GM18505 (cell line): ENCODE results near the gene TRRAP.
"Not testable (repeated sequence)": the region's sequence is repeated elsewhere in the genome, so short reads cannot be mapped to it uniquely, and the experiment has no call there.

Experiments
- ATAC-seq: cut with Tn5 transposase; IDR thresholded peaks from one replicate; pipeline ENCODE4 v1.9.1; 2021; ENCODE audit not compliant: unreplicated experiment
- POLR2A ChIP-seq: IDR thresholded peaks from 4 replicates; pipeline ENCODE4 v1.6.1; 2011; ENCODE audit warnings: borderline replicate concordance; ENCODE audit not compliant: insufficient read depth, insufficient read length; ENCODE audit errors: extremely low read depth

Gene TRRAP

DNA sequence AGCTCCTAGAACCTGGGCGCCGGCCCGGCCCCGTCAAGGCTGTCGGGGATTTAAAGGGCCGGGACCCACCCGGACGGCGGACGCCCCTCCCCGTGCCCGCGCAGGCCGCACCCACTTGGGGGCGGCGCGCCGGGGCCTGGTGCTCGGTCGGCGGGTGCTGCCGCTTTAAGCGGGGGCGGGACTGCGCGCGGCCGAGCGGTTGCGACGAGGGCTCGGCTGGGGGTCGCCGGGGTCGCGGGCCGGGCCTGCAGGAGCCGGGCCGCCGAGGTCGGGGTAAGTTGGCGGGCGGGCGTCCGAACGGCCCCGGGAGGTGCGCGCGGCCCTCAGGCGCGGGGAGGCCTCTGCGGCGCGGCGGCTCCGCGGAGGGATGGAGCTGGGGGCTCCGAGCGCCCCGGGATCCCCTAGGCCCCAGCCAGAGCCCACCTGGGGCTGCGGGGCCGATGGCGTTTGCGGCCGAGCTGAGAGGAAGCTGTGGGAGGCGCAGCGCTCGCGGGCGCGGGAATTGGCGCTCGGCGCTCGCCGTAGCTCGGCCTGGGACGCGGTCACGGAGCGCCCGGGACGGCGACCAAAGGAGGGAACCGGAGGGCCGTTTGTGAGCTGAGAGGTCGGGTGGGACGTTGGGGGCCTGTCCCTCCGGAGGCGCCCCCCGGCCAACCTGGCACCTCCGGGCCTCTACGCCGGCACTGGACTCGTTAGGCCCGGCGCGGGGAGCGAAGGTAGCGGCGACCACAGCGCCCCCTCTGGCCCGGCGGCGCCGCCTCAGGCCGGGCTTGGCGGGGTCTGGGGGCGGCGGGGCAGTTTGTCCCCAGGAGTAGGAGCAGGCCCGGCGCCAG is at the start of gene TRRAP:
TSS of gene TRRAP (plus strand) at position 168 of the 833 bp plus-strand sequence. CDS start 2,619 bp downstream, outside the sequence.
- ATAC-seq, result peak; percentile 62

DNA sequence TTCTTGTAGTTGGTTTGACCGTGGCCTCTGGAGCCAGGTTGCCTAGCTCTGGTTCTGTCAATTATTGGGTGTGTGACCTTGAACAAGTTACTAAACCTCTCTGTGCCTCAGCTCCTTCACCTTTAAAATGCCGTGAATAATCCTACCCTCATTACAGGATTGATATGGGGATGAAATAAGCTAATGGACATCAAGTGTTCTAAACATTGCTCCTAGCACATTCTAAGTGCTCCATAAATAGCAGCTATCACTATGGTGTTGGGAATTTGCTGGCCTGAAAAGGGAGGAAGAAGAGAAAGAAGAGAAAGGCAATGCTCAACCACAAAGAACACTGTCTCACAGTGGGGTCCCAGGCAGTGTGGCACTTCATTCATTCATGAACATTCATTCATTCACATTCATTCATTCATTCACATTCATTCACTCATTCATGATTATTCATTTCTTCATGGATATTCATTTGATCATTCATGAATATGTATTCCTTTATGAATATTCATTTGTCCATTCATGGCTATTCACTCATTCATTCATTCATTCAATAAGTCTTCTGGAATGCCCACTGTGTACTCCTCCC is 47.3 kb upstream of the TRRAP start:
- TF ChIP-seq POLR2A, result no peak
- no peak for ATAC-seq

More for the DNA sequence above, at the start of gene TRRAP:
- peak; percentile 64 for TF ChIP-seq POLR2A

DNA sequence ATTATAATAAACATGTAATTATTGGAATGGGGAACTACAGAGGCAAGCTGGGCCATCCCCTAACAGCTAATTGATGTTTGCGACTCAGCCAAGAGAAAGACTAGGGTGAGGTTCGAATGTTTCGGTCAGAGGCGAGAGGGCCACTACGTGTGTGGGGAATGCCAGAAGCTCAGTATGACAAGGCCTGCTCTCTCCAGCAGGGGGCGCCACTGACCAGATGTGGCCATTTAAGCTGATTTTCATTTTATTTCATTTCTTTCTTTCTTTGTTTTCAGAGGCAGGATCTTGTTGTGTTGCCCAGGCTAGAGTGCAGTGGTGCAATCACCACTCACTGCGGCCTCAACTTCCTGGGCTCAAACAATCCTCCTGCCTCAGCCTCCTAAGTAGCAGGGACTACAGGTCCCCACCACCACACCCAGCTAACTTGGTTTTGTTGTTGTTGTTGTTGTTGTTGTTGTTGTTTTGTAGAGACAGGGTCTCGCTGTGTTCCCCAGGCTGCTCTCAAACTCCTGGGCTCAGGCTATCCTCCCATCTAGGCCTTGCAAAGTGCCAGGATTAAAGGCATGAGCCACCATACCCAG is 46.6 kb upstream of the TRRAP start:
- TF ChIP-seq POLR2A, result no peak
- no peak for ATAC-seq

DNA sequence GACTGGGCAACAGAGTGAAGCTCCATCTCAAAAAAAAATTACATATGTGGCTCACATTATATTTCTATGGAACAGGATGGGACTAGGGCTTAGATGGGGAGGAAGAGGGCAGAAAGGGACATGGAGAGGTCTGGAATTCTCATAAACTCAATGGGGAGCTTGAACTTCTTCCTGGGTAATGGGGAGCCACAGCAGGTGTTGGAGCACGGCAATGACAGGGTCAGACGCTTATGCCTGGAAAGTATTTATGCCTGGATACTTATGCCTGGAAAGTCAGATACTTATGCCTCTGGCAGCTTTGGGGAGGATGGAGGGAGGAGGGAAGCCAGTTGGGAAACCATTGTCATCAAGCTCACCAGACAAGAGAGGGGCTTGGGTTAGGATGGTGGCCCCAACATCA is 45.3 kb upstream of the TRRAP start:
- ATAC-seq, result no peak
- TF ChIP-seq POLR2A, result no peak

DNA sequence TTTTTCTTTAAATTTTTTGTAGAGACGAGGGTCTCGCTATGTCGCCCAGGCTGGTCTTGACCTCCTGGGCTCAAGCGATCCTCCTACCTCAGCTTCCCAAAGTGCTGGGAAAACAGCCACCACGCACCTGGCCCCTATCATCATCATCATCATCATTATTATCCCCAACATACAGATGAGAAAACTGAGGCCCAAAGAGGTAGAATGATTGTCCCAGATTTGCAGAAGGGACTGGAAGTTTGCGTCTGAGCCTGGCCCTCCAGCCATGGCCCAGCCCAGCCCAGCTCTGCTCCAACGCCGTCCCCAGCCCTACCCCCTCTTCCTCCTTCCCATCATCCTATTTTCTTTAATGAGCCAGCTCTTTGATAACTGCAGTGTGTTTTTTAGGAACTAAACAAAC is 43.4 kb upstream of the TRRAP start:
- ATAC-seq, result no peak
- TF ChIP-seq POLR2A, result no peak

DNA sequence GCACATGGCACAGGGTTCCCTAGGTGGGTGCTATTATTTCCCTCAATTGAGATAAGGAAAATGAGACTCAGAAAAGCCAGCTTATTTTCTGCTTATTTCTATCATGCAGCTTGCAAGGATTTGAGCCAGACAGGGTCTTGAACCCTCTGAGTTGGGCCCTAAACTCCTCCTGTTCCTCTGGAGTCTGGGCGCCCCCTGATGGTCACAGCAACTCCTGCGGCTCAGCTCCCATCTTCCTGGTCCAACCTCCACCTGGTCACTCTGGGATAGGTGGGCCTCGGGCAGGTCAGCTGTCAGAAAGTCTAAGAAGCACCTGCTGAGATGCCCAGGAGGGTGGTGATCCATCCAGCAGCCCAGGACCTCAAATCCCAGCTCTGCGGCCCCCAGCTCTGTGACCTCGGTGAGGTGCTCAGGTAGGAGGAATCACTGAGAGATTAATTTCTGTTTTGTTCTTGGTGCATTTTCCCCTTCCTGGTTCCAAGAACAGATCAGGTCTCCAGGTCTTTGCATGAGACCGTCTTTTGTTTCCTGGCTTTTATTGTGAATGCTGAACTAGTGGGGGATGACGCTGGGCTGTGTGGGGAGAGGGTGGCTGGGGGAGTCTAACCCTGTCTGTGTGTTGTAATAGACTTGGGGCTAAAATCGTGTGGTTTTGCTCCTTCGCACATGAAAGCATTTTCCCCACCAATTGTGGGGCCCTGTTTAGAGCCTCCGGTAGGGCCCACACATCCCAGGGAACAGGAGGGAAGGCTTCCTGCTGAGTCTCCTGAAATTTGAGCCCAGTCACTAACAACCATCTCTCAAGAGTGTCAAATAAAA is 41.3 kb upstream of the TRRAP start:
- TF ChIP-seq POLR2A, result no peak
- ATAC-seq, result no peak

DNA sequence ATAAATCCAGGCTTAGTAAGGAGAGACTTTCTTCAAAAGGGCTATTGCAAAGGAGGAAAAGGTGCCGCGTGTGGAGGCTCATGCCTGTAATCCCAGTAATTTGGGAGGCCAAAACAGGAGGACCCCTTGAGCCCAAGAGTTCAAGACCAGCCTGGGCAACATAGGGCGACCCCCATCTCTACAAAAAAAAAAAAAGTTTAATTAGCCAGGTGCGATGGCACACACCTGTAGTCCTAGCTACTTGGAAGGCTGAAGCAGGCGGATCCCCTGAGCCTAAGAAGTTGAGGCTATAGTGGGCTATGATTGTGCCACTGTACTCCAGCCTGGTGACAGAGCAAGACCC is 40.7 kb upstream of the TRRAP start:
- no peak for ATAC-seq
- no peak for TF ChIP-seq POLR2A

DNA sequence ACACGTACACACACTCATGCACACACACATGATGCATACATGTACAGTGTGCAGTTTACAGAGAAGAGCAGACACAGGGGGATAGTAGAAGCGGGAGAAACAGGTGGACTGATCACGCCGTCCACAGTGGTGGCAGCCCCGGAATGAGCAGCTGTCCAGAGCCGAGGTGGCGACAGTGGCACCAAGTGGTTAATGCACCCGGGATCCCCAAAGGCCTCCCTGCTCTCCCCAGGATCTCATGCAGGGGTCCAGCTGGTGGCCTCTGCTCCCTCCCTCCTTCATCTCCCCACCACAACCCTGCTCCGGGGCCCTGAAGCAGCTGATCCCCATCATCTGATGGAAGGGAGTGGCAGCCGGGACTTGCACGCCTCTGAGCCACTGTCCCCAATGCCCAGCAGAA is 38.2 kb upstream of the TRRAP start:
- no peak for ATAC-seq
- TF ChIP-seq POLR2A, result no peak

DNA sequence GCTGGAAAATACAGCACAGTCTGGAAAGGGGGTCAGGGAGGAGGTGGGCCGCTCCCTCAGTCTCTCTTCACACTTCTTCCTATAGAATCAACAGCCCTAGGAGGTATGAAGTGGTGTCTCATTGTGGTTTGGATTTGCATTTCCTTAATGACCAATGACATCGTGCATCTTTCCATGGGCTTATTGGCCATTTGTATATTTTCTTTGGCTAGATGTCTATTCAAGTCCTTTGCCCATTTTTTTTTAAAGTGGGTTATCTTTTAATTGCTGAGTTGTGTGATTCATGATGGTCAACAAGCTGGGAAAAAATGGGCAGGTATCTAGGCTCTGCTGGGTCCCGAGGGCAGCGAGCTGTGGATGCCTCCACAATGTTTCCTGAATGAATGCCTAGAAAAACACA is 37.6 kb upstream of the TRRAP start:
- ATAC-seq, result no peak
- TF ChIP-seq POLR2A, result no peak

DNA sequence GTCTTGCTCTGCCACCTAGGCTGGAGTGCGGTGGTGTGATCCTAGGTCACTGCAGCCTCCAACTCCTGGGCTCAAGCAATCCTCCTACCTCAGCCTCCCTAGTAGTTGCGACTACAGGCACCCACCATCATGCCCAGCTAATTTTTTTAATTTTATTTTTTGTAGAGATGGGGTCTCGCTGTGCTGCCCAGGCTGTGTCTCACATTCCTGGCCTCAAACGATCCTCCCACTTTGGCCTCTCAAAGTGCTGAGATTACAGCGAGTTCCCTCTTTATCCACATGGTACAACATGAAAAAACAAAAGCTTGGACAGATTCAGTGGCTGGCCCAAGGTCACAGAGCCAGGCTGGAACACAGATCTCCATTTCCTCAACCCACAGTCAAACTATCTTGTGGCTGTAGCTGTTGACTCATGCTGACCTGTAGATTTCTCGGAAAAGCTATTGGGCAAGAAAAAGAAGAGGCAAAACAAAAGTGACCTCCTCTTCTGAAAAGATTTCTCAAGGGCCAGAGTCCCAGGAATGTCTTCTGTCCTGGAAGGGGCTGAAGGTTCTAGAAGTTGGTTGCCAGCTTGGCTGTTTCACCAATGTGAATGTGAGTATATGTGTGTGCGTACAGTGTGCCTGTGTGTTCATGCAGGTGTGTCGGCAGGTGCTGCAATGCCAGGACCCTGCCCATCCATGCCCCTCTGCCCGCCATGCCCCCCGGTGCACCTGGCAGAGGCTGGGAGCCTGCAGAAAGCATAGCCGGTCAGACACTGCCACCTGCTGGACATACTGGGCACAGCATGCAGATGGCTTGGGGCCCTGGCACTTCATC is 36.9 kb upstream of the TRRAP start:
- no peak for ATAC-seq
- no peak for TF ChIP-seq POLR2A

DNA sequence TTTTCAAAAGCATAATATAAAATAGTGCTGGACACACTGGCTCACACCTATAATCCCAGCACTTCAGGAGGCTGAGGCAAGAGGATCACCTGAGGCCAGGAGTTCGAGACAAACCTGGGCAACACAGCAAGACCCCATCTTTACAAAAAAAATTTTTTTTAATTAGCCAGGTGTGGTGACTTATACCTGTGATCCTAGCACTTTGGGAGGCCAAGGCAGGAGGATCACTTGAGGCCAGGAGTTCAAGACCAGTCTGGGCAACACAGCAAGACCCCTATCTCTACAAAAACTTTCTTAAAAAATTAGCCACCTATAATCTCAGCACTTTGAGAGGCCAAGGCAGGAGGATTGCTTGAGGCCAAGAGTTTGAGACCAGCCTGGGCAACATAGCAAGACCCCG is 35.8 kb upstream of the TRRAP start:
- not testable (repeated sequence) for ATAC-seq

DNA sequence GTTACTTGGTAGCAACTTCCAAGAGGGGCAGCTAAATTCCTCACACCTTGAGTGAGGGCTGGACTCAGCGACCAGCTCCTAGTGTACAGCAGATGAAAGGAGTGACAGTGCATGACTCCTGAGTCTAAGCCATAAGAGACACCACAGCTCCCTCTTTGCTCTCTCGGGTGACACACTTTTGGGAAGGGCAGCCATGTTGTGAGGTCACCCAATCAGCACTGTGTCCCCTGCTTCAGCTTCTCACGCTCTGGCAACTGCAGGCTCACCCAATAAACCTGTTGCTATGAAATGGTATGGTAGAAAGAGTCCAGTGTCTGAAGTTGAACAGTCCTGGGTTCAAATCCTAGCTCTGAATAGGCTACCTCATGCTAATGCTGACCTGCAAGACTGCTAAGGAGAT is 29.4 kb upstream of the TRRAP start:
- no peak for ATAC-seq
- TF ChIP-seq POLR2A, result no peak

DNA sequence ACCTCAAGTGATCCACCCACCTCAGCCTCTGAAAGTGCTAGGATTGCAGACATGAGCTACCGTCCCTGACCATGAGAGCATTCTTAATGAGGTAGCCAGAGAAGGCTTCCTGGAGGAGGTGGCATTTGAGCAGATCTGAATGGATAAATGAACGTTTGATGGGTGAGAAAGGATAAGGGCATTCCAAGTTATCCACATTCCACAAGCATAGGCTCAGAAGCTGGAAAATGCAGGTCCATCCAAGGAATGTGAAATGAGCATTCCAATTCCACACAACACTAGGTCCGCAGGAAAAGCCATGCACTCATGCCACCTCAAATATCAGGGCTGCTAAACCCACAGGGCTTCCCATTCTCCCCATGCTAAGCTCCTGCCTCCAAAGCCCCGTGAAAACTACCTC is 25.5 kb upstream of the TRRAP start:
- no peak for ATAC-seq
- no peak for TF ChIP-seq POLR2A
